HEK293T (cell line): ENCODE measurements around the gene PARP16.

Experiments
- CTCF ChIA-PET: fragments of 350-600 bp; formaldehyde crosslinking; extraction: SDS; loops from one replicate; lab custom pipeline; 2021; ENCODE audit warnings: antibody characterized with exemption, inconsistent platforms; lab: Yijun Ruan, JAX
- POLR2A ChIA-PET: fragments of 350-600 bp; formaldehyde crosslinking; extraction: SDS; loops from one replicate; lab custom pipeline; 2020; ENCODE audit warnings: antibody characterized with exemption, inconsistent platforms; lab: Yijun Ruan, JAX
- DNase-seq: peaks from one replicate; pipeline ENCODE4 v3.0.0; 2012; ENCODE audit warnings: mixed read lengths; ENCODE audit errors: extremely low spot score
- ARNT ChIP-seq: fragments of 450-650 bp; IDR thresholded peaks from 2 replicates; pipeline ENCODE4 v1.6.1; 2017; ENCODE audit warnings: mild to moderate bottlenecking
- BHLHE40 ChIP-seq: fragments of 450-650 bp; IDR thresholded peaks from 2 replicates; pipeline ENCODE4 v1.6.1; 2016; ENCODE audit warnings: mild to moderate bottlenecking, moderate library complexity, borderline replicate concordance
- CTBP1 ChIP-seq: fragments of 450-650 bp; IDR thresholded peaks from 2 replicates; pipeline ENCODE4 v1.6.1; 2016; ENCODE audit warnings: borderline replicate concordance
- ELF4 ChIP-seq: fragments of 450-650 bp; IDR thresholded peaks from 2 replicates; pipeline ENCODE4 v1.6.1; 2017; ENCODE audit warnings: antibody characterized with exemption
- FOXA1 ChIP-seq: fragments of 450-650 bp; IDR thresholded peaks from 2 replicates; pipeline ENCODE4 v1.6.1; 2016; ENCODE audit warnings: mild to moderate bottlenecking
- FOXK2 ChIP-seq: fragments of 450-650 bp; IDR thresholded peaks from 2 replicates; pipeline ENCODE4 v1.6.1; 2016; ENCODE audit warnings: mild to moderate bottlenecking
- FOXM1 ChIP-seq: fragments of 450-650 bp; IDR thresholded peaks from 2 replicates; pipeline ENCODE4 v1.6.1; 2017; ENCODE audit warnings: mild to moderate bottlenecking, borderline replicate concordance
- HDGF ChIP-seq: fragments of 450-650 bp; IDR thresholded peaks from 2 replicates; pipeline ENCODE4 v1.6.1; 2017; ENCODE audit warnings: antibody characterized with exemption, borderline replicate concordance
- L3MBTL2 ChIP-seq: fragments of 450-650 bp; conservative IDR thresholded peaks from 2 replicates; pipeline ENCODE4 v1.6.1; 2016; ENCODE audit warnings: mild to moderate bottlenecking
- LEF1 ChIP-seq: fragments of 450-650 bp; IDR thresholded peaks from 2 replicates; pipeline ENCODE4 v1.6.1; 2017; ENCODE audit warnings: mild to moderate bottlenecking, borderline replicate concordance
- NFRKB ChIP-seq: fragments of 450-650 bp; IDR thresholded peaks from 2 replicates; pipeline ENCODE4 v1.6.1; 2016; ENCODE audit warnings: mild to moderate bottlenecking, moderate library complexity
- SP1 ChIP-seq: fragments of 450-650 bp; IDR thresholded peaks from 2 replicates; pipeline ENCODE4 v1.6.1; 2017
- SUZ12 ChIP-seq: fragments of 450-650 bp; IDR thresholded peaks from 2 replicates; pipeline ENCODE4 v1.6.1; 2016; ENCODE audit warnings: mild to moderate bottlenecking
- TARDBP ChIP-seq: fragments of 450-650 bp; IDR thresholded peaks from 2 replicates; pipeline ENCODE4 v1.6.1; 2016
- ZNF384 ChIP-seq: fragments of 450-650 bp; IDR thresholded peaks from 2 replicates; pipeline ENCODE4 v1.6.1; 2016
- TF ChIP-seq, protein P1 (sequence below): fragments of 450-650 bp; IDR thresholded peaks from 2 replicates; pipeline ENCODE4 v1.6.1; 2016

PARP16 gene

DNA sequence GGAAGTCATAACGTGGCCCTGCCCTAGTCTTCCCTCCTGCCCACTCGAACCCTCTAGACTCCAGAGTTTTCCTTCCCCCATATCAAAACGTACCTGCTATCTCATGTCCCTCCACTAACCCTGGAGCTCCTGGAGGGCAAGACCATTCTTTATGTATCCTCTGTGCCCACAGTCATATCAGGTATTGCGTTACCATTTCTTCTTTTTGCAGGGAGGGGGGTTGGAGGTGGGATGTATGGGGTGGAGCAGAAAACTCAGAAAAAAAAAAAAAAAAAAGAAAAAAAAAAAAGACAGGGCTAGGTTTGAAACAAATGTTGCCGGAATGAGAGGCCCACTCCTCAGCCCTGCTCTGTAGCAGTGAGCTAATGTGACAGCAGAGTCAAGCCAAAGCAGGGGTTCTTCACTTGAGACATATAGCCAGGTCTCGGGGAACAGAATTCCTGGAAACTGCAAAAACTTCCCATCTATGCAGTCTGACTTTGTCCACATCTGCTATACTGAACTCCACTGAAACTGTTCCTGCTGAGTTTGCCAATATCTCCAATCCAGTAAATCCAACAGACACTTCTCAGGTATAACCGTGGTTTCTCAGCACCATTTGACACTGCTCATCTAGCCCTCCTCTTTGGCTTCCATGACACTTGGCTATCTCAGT, 31.1 kb downstream of the PARP16 start:
- no peak for DNase-seq
- no peak for TF ChIP-seq ELF4
- TF ChIP-seq TARDBP: no peak
- TF ChIP-seq FOXA1: no peak
- TF ChIP-seq NFRKB: no peak
- ChIA-PET CTCF (no interaction called here), POLR2A (no interaction called here)

DNA sequence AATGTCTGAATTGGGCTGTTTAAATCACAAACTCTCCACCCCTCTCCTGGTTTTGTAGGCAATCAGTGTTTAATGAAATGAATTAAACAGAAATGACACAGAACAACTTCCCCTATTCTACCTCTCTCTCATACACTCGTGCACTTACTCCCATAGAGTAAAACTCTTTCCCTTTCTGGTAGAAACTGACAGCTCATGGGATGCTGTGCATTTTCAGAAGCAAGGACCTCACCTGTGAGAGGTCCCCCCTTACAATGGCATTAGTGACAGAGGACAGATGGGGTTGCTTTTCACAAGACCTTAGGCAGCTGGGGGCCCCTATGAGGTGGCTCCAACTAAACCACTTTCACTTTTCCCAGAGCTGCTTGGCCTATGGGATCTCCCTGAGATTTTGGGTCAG, 31.9 kb downstream of the PARP16 start:
- no peak for DNase-seq
- TF ChIP-seq HDGF (no peak), TARDBP (no peak), ELF4 (no peak), SUZ12 (no peak), FOXA1 (no peak), ZNF384 (no peak), FOXM1 (no peak), NFRKB (no peak), LEF1 (no peak), CTBP1 (no peak), BHLHE40 (no peak), ARNT (no peak), SP1 (no peak), FOXK2 (no peak), L3MBTL2 (no peak)
- TF ChIP-seq, protein P1, sequence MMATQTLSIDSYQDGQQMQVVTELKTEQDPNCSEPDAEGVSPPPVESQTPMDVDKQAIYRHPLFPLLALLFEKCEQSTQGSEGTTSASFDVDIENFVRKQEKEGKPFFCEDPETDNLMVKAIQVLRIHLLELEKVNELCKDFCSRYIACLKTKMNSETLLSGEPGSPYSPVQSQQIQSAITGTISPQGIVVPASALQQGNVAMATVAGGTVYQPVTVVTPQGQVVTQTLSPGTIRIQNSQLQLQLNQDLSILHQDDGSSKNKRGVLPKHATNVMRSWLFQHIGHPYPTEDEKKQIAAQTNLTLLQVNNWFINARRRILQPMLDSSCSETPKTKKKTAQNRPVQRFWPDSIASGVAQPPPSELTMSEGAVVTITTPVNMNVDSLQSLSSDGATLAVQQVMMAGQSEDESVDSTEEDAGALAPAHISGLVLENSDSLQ: no peak
- ChIA-PET POLR2A (no interaction called here), CTCF (no interaction called here)

DNA sequence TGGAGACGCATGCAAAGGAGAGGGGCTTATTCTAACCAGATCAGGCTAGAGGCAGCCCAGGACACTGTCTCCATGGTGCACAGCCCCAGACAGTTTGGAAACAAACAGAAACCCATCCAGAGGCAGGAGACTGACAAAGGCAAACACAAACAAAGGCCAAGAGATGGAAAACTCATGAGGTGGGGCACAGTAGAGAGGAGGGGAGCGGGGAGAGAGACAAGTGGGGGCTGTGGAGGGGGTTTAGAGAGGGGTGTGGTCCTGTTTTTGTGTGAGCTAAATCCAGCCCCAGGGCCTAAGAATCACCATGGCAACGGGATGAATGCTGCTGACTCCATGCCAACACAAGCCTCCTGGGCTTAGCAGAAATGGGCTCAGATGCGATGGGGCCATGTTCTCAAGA, 32.3 kb downstream of the PARP16 start:
- no peak for TF ChIP-seq ELF4
- TF ChIP-seq, protein P1: no peak
- TF ChIP-seq LEF1: no peak
- TF ChIP-seq FOXM1: no peak
- TF ChIP-seq NFRKB: no peak
- TF ChIP-seq TARDBP: no peak
- TF ChIP-seq HDGF: no peak
- TF ChIP-seq CTBP1: no peak
- no peak for TF ChIP-seq FOXK2
- no peak for TF ChIP-seq SUZ12
- no peak for TF ChIP-seq ARNT
- TF ChIP-seq BHLHE40: no peak
- TF ChIP-seq L3MBTL2: no peak
- TF ChIP-seq FOXA1: no peak
- TF ChIP-seq SP1: no peak
- no peak for DNase-seq
- CTCF ChIA-PET: no interaction called here
- POLR2A ChIA-PET: no interaction called here

- no peak for DNase-seq
- TF ChIP-seq FOXA1 (no peak), LEF1 (no peak), FOXK2 (no peak), FOXM1 (no peak), SP1 (no peak), ARNT (no peak), CTBP1 (no peak), ELF4 (no peak), L3MBTL2 (no peak), BHLHE40 (no peak)
- ChIA-PET CTCF (interaction anchor here (0.6 kb wide), 1 partner anchor 14 kb away, joined by 3 read pairs; no protein-coding TSS in a partner anchor), POLR2A (no interaction called here)
Measured at GRCh38 chr15:65249641-65250040, 37.0 kb downstream of the PARP16 start.

GRCh38 chr15:65248511-65249255, 38.0 kb downstream of the PARP16 start:
- CTCF ChIA-PET: no interaction called here
- POLR2A ChIA-PET: no interaction called here
- TF ChIP-seq ELF4 (no peak), NFRKB (no peak), FOXK2 (no peak), ZNF384 (no peak), FOXM1 (no peak), LEF1 (no peak), CTBP1 (no peak), SP1 (no peak), TARDBP (no peak), HDGF (no peak), SUZ12 (no peak), ARNT (no peak)
- TF ChIP-seq, protein P1: no peak
- DNase-seq: no peak

DNA sequence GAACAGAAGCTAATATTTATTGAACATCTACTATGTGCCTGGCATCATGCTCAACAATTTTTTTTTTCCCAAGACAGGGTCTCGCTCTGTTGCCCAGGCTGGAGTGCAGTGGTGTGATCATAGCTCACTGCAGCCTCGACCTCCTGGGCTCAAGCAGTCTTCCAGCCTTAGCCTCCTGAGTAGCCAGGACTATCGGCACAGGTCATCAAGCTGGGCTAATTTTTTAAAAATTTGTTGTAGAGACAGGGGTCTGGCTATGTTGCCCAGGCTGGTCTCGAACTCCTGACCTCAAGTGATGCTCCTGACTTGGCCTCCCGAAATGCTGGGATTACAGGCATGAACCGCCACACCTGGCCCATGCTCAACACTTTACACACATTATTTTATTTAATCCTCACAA, 39.7 kb downstream of the PARP16 start:
- no peak for DNase-seq
- TF ChIP-seq FOXM1 (no peak), FOXK2 (no peak), TARDBP (no peak), LEF1 (no peak), ZNF384 (no peak), BHLHE40 (no peak), NFRKB (no peak), L3MBTL2 (no peak), HDGF (no peak), SP1 (no peak), ELF4 (no peak)
- TF ChIP-seq, protein P1: no peak
- CTCF ChIA-PET: no interaction called here
- POLR2A ChIA-PET: no interaction called here
